Mammary epithelial cell (primary cell): ENCODE results near the gene CYB5R2.
"Not testable (repeated sequence)": the region's sequence is repeated elsewhere in the genome, so short reads cannot be mapped to it uniquely, and the experiment has no call there.

Experiments used
- CTCF ChIP-seq, 2 donors: IDR thresholded peaks in 1 of 2; conservative IDR thresholded peaks in 1 of 2; 2 replicates each; pipeline ENCODE4 v1.5.1; 2011 to 2012; ENCODE audit warnings: inconsistent platforms in 2 of 2, low read length in 2 of 2, mild to moderate bottlenecking in 2 of 2, control low read depth in 1 of 2, low read depth in 1 of 2; ENCODE audit not compliant: insufficient read depth in 1 of 2; ENCODE audit errors: extremely low read depth in 1 of 2
- EZH2 ChIP-seq: IDR thresholded peaks from 2 replicates; pipeline ENCODE4 v1.6.1; 2012; ENCODE audit warnings: low read length, inconsistent platforms, borderline replicate concordance

DNA sequence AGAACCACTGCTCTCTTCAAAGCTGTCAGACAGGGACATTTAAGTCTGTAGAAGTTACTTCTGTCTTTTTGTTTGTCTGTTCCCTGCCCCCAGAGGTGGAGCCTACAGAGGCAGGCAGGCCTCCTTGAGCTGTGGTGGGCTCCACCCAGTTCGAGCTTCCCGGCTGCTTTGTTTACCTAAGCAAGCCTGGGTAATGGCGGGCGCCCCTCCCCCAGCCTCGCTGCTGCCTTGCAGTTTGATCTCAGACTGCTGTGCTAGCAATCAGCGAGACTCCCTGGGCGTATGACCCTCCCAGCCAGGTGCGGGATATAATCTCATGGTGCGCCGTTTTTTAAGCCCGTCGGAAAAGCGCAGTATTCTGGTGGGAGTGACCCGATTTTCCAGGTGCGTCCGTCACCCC is 9.8 kb downstream of the CYB5R2 start:
- TF ChIP-seq CTCF (conservative IDR thresholded peaks at IDR 0.05 in 1 of 2, IDR thresholded peaks at IDR 0.05 in 1 of 2; ENCODE audit: extremely low read depth in 1 of 2, insufficient read depth in 1 of 2, low read depth in 1 of 2, low read length in 2 of 2); EZH2: not testable (repeated sequence)
